Vagina (tissue), 2 donors: ENCODE data around the gene ADAM22. TPM values are rescaled to one million over a fixed set of nuclear protein-coding genes. Genes with fewer than 3 reads are reported as not detected.

ENCODE experiments used
- DNase-seq, 2 donors: peaks; one replicate each; pipeline ENCODE4 v3.0.0-alpha.2; 2017; ENCODE audit errors: extremely low spot score in 2 of 2
- H3K27ac ChIP-seq: fragments of 200-600 bp; sonication (generic); one replicate; pipeline ENCODE4 v1.5.1; 2019
- H3K27me3 ChIP-seq: fragments of 200-600 bp; sonication (generic); one replicate; pipeline ENCODE4 v1.5.1; 2019
- H3K36me3 ChIP-seq, 2 donors: fragments of 200-600 bp; sonication (generic); one replicate each; pipeline ENCODE4 v1.5.1; 2017 to 2019
- H3K4me1 ChIP-seq: fragments of 200-600 bp; sonication (generic); one replicate; pipeline ENCODE4 v1.5.1; 2019
- H3K4me3 ChIP-seq, 2 donors: fragments of 200-600 bp; sonication (generic); 1 replicate in 1 of 2; 2 replicates in 1 of 2; pipeline ENCODE4 v1.5.1; 2016 to 2019
- H3K9me3 ChIP-seq: fragments of 200-600 bp; sonication (generic); one replicate; pipeline ENCODE4 v1.5.1; 2019
- CTCF ChIP-seq, 3 experiments: fragments of 450-650 bp in 2 of 3; fragments of 200-600 bp in 1 of 3; sonication (generic) in 1 of 3; IDR thresholded peaks; one replicate each; pipeline ENCODE4 v1.5.1; 2017 to 2019; ENCODE audit warnings: antibody characterized with exemption in 3 of 3, mild to moderate bottlenecking in 2 of 3, moderate library complexity in 2 of 3
- POLR2A ChIP-seq, 2 donors: fragments of 450-650 bp; IDR thresholded peaks; one replicate each; pipeline ENCODE4 v1.6.1; 2017; ENCODE audit warnings: antibody characterized with exemption in 2 of 2, mild to moderate bottlenecking in 2 of 2, moderate library complexity in 2 of 2
- POLR2AphosphoS5 ChIP-seq, 2 donors: sonication (generic); formaldehyde crosslinking; IDR thresholded peaks; one replicate each; pipeline ENCODE4 v1.9.0; 2017; ENCODE audit warnings: antibody characterized with exemption in 2 of 2, mild to moderate bottlenecking in 2 of 2, low read depth in 1 of 2; ENCODE audit not compliant: insufficient read depth in 1 of 2
- intact Hi-C: fragments of 100-400 bp; cut with DNase I; formaldehyde crosslinking; loops from one replicate; pipeline ENCODE4 v1.15.1; 2023
- total RNA-seq: library from RNA; depleted of rRNA; stranded (reverse); fragments of >200 nt; gene quantifications from one replicate; pipeline ENCODE4 v1.2.3, GENCODE V29; 2016

Gene ADAM22
- total RNA-seq, 1 donor from 2014 or later, result 6.1 TPM

DNA sequence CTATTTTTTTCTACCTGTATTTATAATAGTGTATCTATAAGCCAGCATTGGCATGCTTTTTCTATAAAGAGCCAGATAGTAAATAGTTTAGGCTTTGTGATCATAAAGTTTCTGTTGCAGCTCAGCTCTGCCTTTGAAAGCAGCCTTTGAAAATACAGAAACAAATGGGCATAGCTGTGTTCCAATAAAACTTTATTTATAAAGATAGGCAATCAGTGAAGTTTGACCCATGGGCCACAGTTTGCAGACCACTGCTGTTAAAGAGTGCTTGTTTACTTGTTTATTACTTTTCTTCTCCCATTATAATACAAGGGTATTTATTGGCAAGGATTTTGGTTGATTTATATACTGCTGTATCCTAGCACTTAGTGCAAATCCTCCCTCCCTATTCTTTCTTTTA, 213.3 kb downstream of the ADAM22 start:
- TF ChIP-seq CTCF (IDR thresholded peaks at IDR 0.05) (no peak), POLR2AphosphoS5 (IDR thresholded peaks at IDR 0.05; ENCODE audit: insufficient read depth in 1 of 2, low read depth in 1 of 2) (no peak), POLR2A (IDR thresholded peaks at IDR 0.05) (no peak)
- no peaks in the 10 kb centered on the region for H3K4me1 ChIP-seq
- no peak overlapping the region for H3K4me3 ChIP-seq
- intact Hi-C loops, result no loop called here
- H3K36me3 ChIP-seq, result no peaks in the 10 kb centered on the region
- no peaks in the 10 kb centered on the region for H3K27me3 ChIP-seq
- no peak for DNase-seq
- H3K27ac ChIP-seq, result no peak overlapping the region
- H3K9me3 ChIP-seq, result no peaks in the 10 kb centered on the region

GRCh38 chr7:88147949-88148348, 213.9 kb downstream of the ADAM22 start:
- Histone ChIP-seq H3K27me3 (no peaks in the 10 kb centered on the region), H3K36me3 (no peaks in the 10 kb centered on the region), H3K4me1 (no peaks in the 10 kb centered on the region), H3K27ac (no peak overlapping the region), H3K4me3 (no peak overlapping the region), H3K9me3 (no peaks in the 10 kb centered on the region)
- intact Hi-C loops, result no loop called here
- no peak for DNase-seq
- TF ChIP-seq CTCF (IDR thresholded peaks at IDR 0.05) (no peak), POLR2AphosphoS5 (IDR thresholded peaks at IDR 0.05; ENCODE audit: insufficient read depth in 1 of 2, low read depth in 1 of 2) (no peak), POLR2A (IDR thresholded peaks at IDR 0.05) (no peak)

DNA sequence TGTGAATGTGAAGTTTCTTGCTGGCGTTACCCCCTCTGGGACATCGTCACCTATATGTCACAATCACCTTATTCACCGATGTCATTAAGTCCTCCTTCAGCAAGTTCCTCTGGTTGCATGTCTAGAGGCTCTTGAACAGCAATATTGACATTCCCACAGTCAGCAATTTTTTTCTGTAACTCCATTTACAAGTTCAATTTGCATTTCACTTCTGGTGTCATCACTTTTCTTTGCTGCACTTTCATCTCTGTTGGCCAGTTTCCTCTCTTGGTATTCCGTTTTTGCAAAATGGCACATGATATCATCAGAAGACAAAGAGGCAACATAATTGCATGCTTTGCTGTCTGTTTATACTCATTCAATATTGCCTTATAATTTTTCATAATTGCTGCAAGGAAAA, 216.0 kb downstream of the ADAM22 start:
- DNase-seq, result no peak
- no peak overlapping the region for H3K4me3 ChIP-seq
- no peaks in the 10 kb centered on the region for H3K36me3 ChIP-seq
- H3K9me3 ChIP-seq, result no peaks in the 10 kb centered on the region
- intact Hi-C loops, result no loop called here
- H3K27me3 ChIP-seq, result no peaks in the 10 kb centered on the region
- no peak overlapping the region for H3K27ac ChIP-seq
- no peaks in the 10 kb centered on the region for H3K4me1 ChIP-seq
- TF ChIP-seq CTCF (IDR thresholded peaks at IDR 0.05) (no peak), POLR2AphosphoS5 (IDR thresholded peaks at IDR 0.05; ENCODE audit: insufficient read depth in 1 of 2, low read depth in 1 of 2) (no peak), POLR2A (IDR thresholded peaks at IDR 0.05) (no peak)

DNA sequence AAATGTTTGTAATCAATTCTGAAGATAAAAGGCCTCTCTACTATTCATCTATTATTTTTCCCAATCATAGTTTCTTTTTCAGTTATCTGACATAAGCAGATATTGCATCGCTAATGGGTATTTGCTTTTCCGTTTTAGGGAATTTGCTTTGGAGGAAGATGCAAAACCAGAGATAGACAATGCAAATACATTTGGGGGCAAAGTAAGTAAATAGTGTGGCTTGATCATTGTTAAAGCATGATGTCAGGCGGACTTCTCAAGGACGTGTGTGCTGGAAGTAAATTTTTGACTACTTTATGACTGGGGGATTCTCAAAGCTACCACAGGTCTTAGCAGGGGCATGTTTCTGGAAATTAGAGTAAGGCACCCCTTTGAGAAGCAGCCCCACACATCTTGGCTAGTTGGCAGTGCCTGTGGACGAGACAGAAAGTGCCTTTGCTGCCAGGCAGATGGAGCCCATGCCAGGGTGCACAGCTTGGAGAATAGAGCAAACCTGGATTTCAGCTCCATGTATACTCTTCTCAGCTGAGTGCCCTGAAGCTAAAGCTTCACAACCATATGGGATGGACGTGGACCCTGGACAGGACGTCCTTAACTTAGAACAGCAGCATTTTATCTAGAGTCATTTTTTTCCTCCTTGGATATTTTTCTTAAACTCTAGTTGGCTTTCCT, 217.2 kb downstream of the ADAM22 start:
- no peak for TF ChIP-seq CTCF (IDR thresholded peaks at IDR 0.05)
- TF ChIP-seq POLR2AphosphoS5 (IDR thresholded peaks at IDR 0.05; ENCODE audit: insufficient read depth in 1 of 2, low read depth in 1 of 2), result no peak
- no peak for TF ChIP-seq POLR2A (IDR thresholded peaks at IDR 0.05)
- intact Hi-C loops, result no loop called here
- Histone ChIP-seq H3K36me3 (no peaks in the 10 kb centered on the region), H3K9me3 (no peaks in the 10 kb centered on the region), H3K4me1 (no peaks in the 10 kb centered on the region), H3K4me3 (no peak overlapping the region), H3K27me3 (no peaks in the 10 kb centered on the region), H3K27ac (no peak overlapping the region)
- DNase-seq, result no peak

DNA sequence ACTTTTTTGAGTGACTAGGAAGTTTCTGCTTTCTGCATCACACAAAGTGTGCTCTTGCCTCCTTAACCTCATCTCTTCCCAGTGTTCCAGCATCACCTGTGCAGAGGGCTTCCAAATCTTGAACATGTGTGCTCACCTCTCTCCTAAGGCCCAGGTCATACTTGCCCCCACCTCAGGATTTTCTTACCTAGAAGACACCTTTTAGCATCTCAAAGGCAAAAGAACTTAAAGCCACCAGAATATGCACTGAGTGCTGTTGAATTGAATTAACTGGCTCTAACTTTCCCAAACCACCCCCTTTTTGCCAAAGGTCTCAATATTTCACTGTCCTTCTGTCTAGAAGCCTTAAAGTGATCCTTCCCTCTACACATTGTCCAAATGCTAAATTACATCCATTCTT, 219.3 kb downstream of the ADAM22 start:
- no peaks in the 10 kb centered on the region for H3K9me3 ChIP-seq
- no peak overlapping the region for H3K4me3 ChIP-seq
- H3K36me3 ChIP-seq, result no peaks in the 10 kb centered on the region
- H3K27me3 ChIP-seq, result no peaks in the 10 kb centered on the region
- H3K27ac ChIP-seq, result no peak overlapping the region
- no peak for DNase-seq
- no peak for TF ChIP-seq POLR2A (IDR thresholded peaks at IDR 0.05)
- no peak for TF ChIP-seq POLR2AphosphoS5 (IDR thresholded peaks at IDR 0.05; ENCODE audit: insufficient read depth in 1 of 2, low read depth in 1 of 2)
- no peak for TF ChIP-seq CTCF (IDR thresholded peaks at IDR 0.05)
- intact Hi-C loops, result no loop called here
- H3K4me1 ChIP-seq, result no peaks in the 10 kb centered on the region
